ENCODE measurements around the gene HEXIM1. TPM values are rescaled to one million over a fixed set of nuclear protein-coding genes. Genes with fewer than 3 reads are reported as not detected.

The HEXIM1 gene
- total and polyA plus RNA-seq, 2 experiments from 2014 or later = 13.5 to 17.1 TPM

GRCh38 chr17:45106096-45106495 is 42.2 kb upstream of the HEXIM1 start:
- Histone ChIP-seq H3K79me2 (no peaks in the 10 kb centered on the region), H3K4me2 (no peak overlapping the region), H3K9me2 (replicated peaks; ENCODE audit: insufficient read depth) (no peaks in the 10 kb centered on the region), H3K4me1 (ENCODE audit: insufficient read depth) (peaks cover 20% of the 10 kb centered on the region), H4K20me1 (ENCODE audit: insufficient read depth, poor library complexity, severe bottlenecking) (peaks cover 4% of the 10 kb centered on the region), H3K27ac (no peak overlapping the region), H2AFZ (no peak overlapping the region), H3K36me3 (replicated peaks; ENCODE audit: insufficient read depth, low read depth) (peaks cover 4% of the 10 kb centered on the region), H3K4me3 (no peak overlapping the region), H3K9me3 (ENCODE audit: low read depth) (no peaks in the 10 kb centered on the region), H3K27me3 (no peaks in the 10 kb centered on the region)
- no peak for DNase-seq (ENCODE audit: low spot score)
- WGBS (ENCODE audit: low lambda C conversion rate, missing lambda C conversion rate) = 95% methylated on average over 5 of the region's 5 CpGs
- no peak for TF ChIP-seq EZH2 (IDR thresholded peaks at IDR 0.05; ENCODE audit: borderline replicate concordance)

GRCh38 chr17:45106582-45106981 is 41.7 kb upstream of the HEXIM1 start:
- WGBS (ENCODE audit: low lambda C conversion rate, missing lambda C conversion rate) = 93% methylated on average over 5 of the region's 5 CpGs
- Histone ChIP-seq H3K27ac (no peak overlapping the region), H3K9me3 (ENCODE audit: low read depth) (no peaks in the 10 kb centered on the region), H4K20me1 (ENCODE audit: insufficient read depth, poor library complexity, severe bottlenecking) (peaks cover 4% of the 10 kb centered on the region), H2AFZ (no peak overlapping the region), H3K9me2 (replicated peaks; ENCODE audit: insufficient read depth) (no peaks in the 10 kb centered on the region), H3K27me3 (no peaks in the 10 kb centered on the region), H3K4me3 (no peak overlapping the region), H3K4me1 (ENCODE audit: insufficient read depth) (peaks cover 16% of the 10 kb centered on the region), H3K79me2 (no peaks in the 10 kb centered on the region), H3K36me3 (replicated peaks; ENCODE audit: insufficient read depth, low read depth) (peaks cover 4% of the 10 kb centered on the region), H3K4me2 (no peak overlapping the region)
- no peak for TF ChIP-seq EZH2phosphoT487 (IDR thresholded peaks at IDR 0.05; ENCODE audit: low read depth, severe bottlenecking, unreplicated experiment)
- TF ChIP-seq, protein P1, sequence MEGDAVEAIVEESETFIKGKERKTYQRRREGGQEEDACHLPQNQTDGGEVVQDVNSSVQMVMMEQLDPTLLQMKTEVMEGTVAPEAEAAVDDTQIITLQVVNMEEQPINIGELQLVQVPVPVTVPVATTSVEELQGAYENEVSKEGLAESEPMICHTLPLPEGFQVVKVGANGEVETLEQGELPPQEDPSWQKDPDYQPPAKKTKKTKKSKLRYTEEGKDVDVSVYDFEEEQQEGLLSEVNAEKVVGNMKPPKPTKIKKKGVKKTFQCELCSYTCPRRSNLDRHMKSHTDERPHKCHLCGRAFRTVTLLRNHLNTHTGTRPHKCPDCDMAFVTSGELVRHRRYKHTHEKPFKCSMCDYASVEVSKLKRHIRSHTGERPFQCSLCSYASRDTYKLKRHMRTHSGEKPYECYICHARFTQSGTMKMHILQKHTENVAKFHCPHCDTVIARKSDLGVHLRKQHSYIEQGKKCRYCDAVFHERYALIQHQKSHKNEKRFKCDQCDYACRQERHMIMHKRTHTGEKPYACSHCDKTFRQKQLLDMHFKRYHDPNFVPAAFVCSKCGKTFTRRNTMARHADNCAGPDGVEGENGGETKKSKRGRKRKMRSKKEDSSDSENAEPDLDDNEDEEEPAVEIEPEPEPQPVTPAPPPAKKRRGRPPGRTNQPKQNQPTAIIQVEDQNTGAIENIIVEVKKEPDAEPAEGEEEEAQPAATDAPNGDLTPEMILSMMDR (IDR thresholded peaks at IDR 0.05; ENCODE audit: poor library complexity) = no peak
- no peak for DNase-seq (ENCODE audit: low spot score)

DNA sequence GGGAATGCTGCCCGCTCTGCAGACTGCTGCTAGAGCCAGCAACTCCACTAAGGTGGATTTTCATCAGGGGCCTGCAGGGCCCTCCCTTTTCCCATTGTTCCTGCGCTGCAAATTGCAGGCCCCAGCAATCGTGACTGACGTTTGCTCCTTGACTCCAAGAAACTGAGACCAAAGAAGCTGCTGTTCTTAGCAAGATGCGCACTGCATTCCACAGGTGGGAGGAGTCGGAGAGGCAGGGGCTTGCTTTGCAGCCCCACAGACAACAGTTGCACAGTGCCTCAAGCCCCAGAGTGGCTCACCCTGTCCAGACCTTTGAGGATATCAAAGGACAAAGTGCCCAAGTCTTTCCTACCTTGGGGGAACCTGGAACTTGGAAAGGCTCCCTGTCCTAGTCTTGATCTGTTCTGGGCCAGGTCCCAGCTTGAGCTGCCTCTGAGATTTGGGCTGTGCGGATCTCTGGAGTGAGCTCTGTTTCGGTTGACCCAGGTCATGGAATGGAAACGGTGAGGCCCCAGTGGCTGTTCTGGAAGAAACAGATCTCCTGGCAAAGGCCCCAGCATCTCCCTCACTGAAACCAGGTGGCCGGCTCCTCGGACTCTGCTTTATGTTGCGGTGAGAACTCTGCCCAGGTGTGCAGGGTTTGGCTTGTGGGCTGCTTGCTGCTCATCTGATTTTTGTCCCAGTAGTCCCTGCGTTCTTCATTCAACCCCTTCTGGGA is 40.8 kb upstream of the HEXIM1 start:
- no peaks in the 10 kb centered on the region for H3K9me3 ChIP-seq (ENCODE audit: low read depth)
- H3K27me3 ChIP-seq = no peaks in the 10 kb centered on the region
- peaks cover 4% of the 10 kb centered on the region for H3K36me3 ChIP-seq (replicated peaks; ENCODE audit: insufficient read depth, low read depth)
- H3K79me2 ChIP-seq = no peaks in the 10 kb centered on the region
- no peaks in the 10 kb centered on the region for H3K9me2 ChIP-seq (replicated peaks; ENCODE audit: insufficient read depth)
- TF ChIP-seq EZH2phosphoT487 (IDR thresholded peaks at IDR 0.05; ENCODE audit: low read depth, severe bottlenecking, unreplicated experiment) = no peak
- no peak for TF ChIP-seq EZH2 (IDR thresholded peaks at IDR 0.05; ENCODE audit: borderline replicate concordance)
- TF ChIP-seq, protein P1 (IDR thresholded peaks at IDR 0.05; ENCODE audit: poor library complexity) = no peak
- no peak overlapping the region for H3K27ac ChIP-seq
- no peak for DNase-seq (ENCODE audit: low spot score)
- H3K4me2 ChIP-seq = no peak overlapping the region
- no peak overlapping the region for H3K4me3 ChIP-seq
- peaks cover 4% of the 10 kb centered on the region for H4K20me1 ChIP-seq (ENCODE audit: insufficient read depth, poor library complexity, severe bottlenecking)
- no peak overlapping the region for H2AFZ ChIP-seq
- H3K4me1 ChIP-seq (ENCODE audit: insufficient read depth) = peaks cover 8% of the 10 kb centered on the region
- 85% methylated on average over 13 of the region's 13 CpGs for WGBS (ENCODE audit: low lambda C conversion rate, missing lambda C conversion rate)

DNA sequence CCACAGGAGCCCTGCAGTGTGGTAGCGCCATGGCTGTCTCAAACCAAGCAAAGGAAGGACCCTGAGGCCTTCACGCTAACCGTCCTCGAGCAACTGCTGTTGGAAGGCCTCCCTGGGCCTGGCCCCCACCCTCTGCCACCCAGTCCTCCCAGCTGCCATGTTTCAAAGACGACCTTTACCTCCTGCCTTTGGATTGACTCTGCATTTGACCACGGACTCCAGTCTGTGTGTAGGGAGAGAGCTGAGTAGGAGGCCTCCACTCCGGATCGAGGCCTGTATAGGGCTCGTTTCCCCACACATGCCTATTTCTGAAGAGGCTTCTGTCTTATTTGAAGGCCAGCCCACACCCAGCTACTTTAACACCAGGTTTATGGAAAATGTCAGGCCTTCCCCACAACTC is 40.2 kb upstream of the HEXIM1 start:
- Histone ChIP-seq H3K4me3 (no peak overlapping the region), H3K27ac (no peak overlapping the region), H3K4me2 (no peak overlapping the region), H3K4me1 (ENCODE audit: insufficient read depth) (peaks cover 2% of the 10 kb centered on the region), H4K20me1 (ENCODE audit: insufficient read depth, poor library complexity, severe bottlenecking) (peaks cover 4% of the 10 kb centered on the region), H3K36me3 (replicated peaks; ENCODE audit: insufficient read depth, low read depth) (peaks cover 4% of the 10 kb centered on the region), H3K9me2 (replicated peaks; ENCODE audit: insufficient read depth) (no peaks in the 10 kb centered on the region), H3K27me3 (no peaks in the 10 kb centered on the region), H3K9me3 (ENCODE audit: low read depth) (no peaks in the 10 kb centered on the region), H2AFZ (no peak overlapping the region), H3K79me2 (no peaks in the 10 kb centered on the region)
- DNase-seq (ENCODE audit: low spot score) = no peak
- 92% methylated on average over 9 of the region's 9 CpGs for WGBS (ENCODE audit: low lambda C conversion rate, missing lambda C conversion rate)
- TF ChIP-seq EZH2phosphoT487 (IDR thresholded peaks at IDR 0.05; ENCODE audit: low read depth, severe bottlenecking, unreplicated experiment) = no peak
- TF ChIP-seq, protein P1 (IDR thresholded peaks at IDR 0.05; ENCODE audit: poor library complexity) = no peak
- TF ChIP-seq EZH2 (IDR thresholded peaks at IDR 0.05; ENCODE audit: borderline replicate concordance) = no peak

Measured in hepatocyte (in vitro differentiated cells).